Natural killer cell (primary cell): ENCODE results near the gene KCNE4. TPM values are rescaled to one million over a fixed set of nuclear protein-coding genes. Genes with fewer than 3 reads are reported as not detected.

Experiments
- ATAC-seq, 3 donors: fragments of 150-1000 bp in 2 of 3; fragments of 200-7000 bp in 1 of 3; cut with Tn5 transposase; 1 replicate in 1 of 3; 2 replicates in 2 of 3; pipeline ENCODE4 v1.10.0; 2021; ENCODE audit warnings: mild to moderate bottlenecking in 2 of 3, moderate library complexity in 2 of 3
- DNase-seq, 2 donors: peaks; one replicate each; pipeline versions ENCODE4 v3.0.0 to v3.0.0-alpha.2; 2013 to 2021; ENCODE audit warnings: mixed read lengths in 1 of 2
- H3K27ac ChIP-seq: one replicate; pipeline ENCODE4 v1.5.1; 2013; ENCODE audit warnings: mild to moderate bottlenecking, low read length
- H3K27me3 ChIP-seq: one replicate; pipeline ENCODE4 v1.6.1; 2013; ENCODE audit warnings: low read length; ENCODE audit not compliant: control insufficient read depth, insufficient read depth
- H3K36me3 ChIP-seq: one replicate; pipeline ENCODE4 v1.6.1; 2013; ENCODE audit warnings: low read length; ENCODE audit not compliant: control insufficient read depth, insufficient read depth
- H3K4me1 ChIP-seq: one replicate; pipeline ENCODE4 v1.6.1; 2013; ENCODE audit warnings: low read length; ENCODE audit not compliant: control insufficient read depth, insufficient read depth
- H3K4me3 ChIP-seq: one replicate; pipeline ENCODE4 v1.5.1; 2013; ENCODE audit warnings: low read length
- H3K9me3 ChIP-seq: one replicate; pipeline ENCODE4 v1.6.1; 2013; ENCODE audit warnings: low read length; ENCODE audit not compliant: control insufficient read depth, insufficient read depth
- H3K27ac Mint-ChIP-seq, 2 donors: one replicate each; pipeline ENCODE4 v1.8.0; 2022; ENCODE audit warnings: mild to moderate bottlenecking in 2 of 2, mixed read lengths in 2 of 2, moderate library complexity in 1 of 2
- H3K27me3 Mint-ChIP-seq, 2 donors: one replicate each; pipeline ENCODE4 v1.8.0; 2022; ENCODE audit warnings: low read depth in 2 of 2, mixed read lengths in 2 of 2
- H3K36me3 Mint-ChIP-seq: one replicate; pipeline ENCODE4 v1.8.0; 2022; ENCODE audit warnings: mixed read lengths
- H3K4me1 Mint-ChIP-seq, 2 donors: one replicate each; pipeline ENCODE4 v1.8.0; 2022; ENCODE audit warnings: mixed read lengths in 2 of 2
- H3K4me3 Mint-ChIP-seq: one replicate; pipeline ENCODE4 v1.8.0; 2022; ENCODE audit warnings: mild to moderate bottlenecking, moderate library complexity, mixed read lengths
- H3K9me3 Mint-ChIP-seq, 2 donors: one replicate each; pipeline ENCODE4 v1.8.0; 2022; ENCODE audit warnings: mixed read lengths in 2 of 2
- CTCF ChIP-seq: fragments of 200-600 bp; IDR thresholded peaks from one replicate; pipeline ENCODE4 v1.8.0; 2022; ENCODE audit warnings: antibody characterized with exemption
- WGBS: methylation state at CpG from one replicate; pipeline ENCODE4 v1.1.7; 2013; ENCODE audit warnings: missing lambda C conversion rate; ENCODE audit not compliant: insufficient coverage; 5-methylcytosine and 5-hydroxymethylcytosine counted together
- intact Hi-C: fragments of 100-400 bp; cut with micrococcal nuclease; formaldehyde crosslinking; loops from one replicate; pipeline ENCODE4 v1.14.2; 2022
- total RNA-seq, 4 donors: library from RNA; stranded (reverse); fragments of 120-200 nt in 1 of 4; gene quantifications; one replicate each; pipeline versions ENCODE4 v1.2.3 to v1.2.4, GENCODE V29; 2013 to 2022

KCNE4 gene
- total RNA-seq, 3 donors from 2014 or later (not counting 1 experiment from before 2014, with no cell fraction given) = not detected

GRCh38 chr2:223095207-223095606, 43.2 kb downstream of the KCNE4 start:
- Mint-ChIP-seq H3K36me3 (no peaks in the 10 kb centered on the region), H3K4me3 (no peak overlapping the region), H3K4me1 (no peaks in the 10 kb centered on the region), H3K9me3 (no peaks in the 10 kb centered on the region), H3K27ac (no peak overlapping the region), H3K27me3 (no peaks in the 10 kb centered on the region)
- no peaks in the 10 kb centered on the region for H3K4me1 ChIP-seq
- H3K27ac ChIP-seq = no peak overlapping the region
- no CpG with 5 or more reads among the region's 1 CpG for WGBS
- H3K27me3 ChIP-seq = no peaks in the 10 kb centered on the region
- intact Hi-C loops = no loop called here
- DNase-seq = no peak
- no peaks in the 10 kb centered on the region for H3K36me3 ChIP-seq
- no peaks in the 10 kb centered on the region for H3K9me3 ChIP-seq
- no peak for TF ChIP-seq CTCF
- H3K4me3 ChIP-seq = no peak overlapping the region
- no peak for ATAC-seq

GRCh38 chr2:223096235-223096970, 44.4 kb downstream of the KCNE4 start:
- H3K4me1 ChIP-seq = peaks cover 2% of the 10 kb centered on the region
- Mint-ChIP-seq H3K27me3 (no peaks in the 10 kb centered on the region), H3K4me1 (no peaks in the 10 kb centered on the region), H3K36me3 (no peaks in the 10 kb centered on the region), H3K4me3 (no peak overlapping the region), H3K27ac (no peak overlapping the region), H3K9me3 (no peaks in the 10 kb centered on the region)
- no peaks in the 10 kb centered on the region for H3K27me3 ChIP-seq
- ATAC-seq (no peak), DNase-seq (no peak)
- no peaks in the 10 kb centered on the region for H3K36me3 ChIP-seq
- H3K27ac ChIP-seq = no peak overlapping the region
- H3K9me3 ChIP-seq = no peaks in the 10 kb centered on the region
- WGBS = 75% methylated on average over 5 of the region's 5 CpGs
- TF ChIP-seq CTCF = no peak
- no peak overlapping the region for H3K4me3 ChIP-seq
- intact Hi-C loops = no loop called here

- H3K4me1 ChIP-seq = peaks cover 9% of the 10 kb centered on the region
- Mint-ChIP-seq H3K36me3 (no peaks in the 10 kb centered on the region), H3K4me3 (no peak overlapping the region), H3K27ac (no peak overlapping the region), H3K27me3 (no peaks in the 10 kb centered on the region), H3K9me3 (no peaks in the 10 kb centered on the region), H3K4me1 (no peaks in the 10 kb centered on the region)
- H3K36me3 ChIP-seq = no peaks in the 10 kb centered on the region
- ATAC-seq (no peak), DNase-seq (no peak)
- H3K27ac ChIP-seq = no peak overlapping the region
- 87% methylated on average over 5 of the region's 6 CpGs for WGBS
- TF ChIP-seq CTCF = no peak
- H3K4me3 ChIP-seq = no peak overlapping the region
- H3K9me3 ChIP-seq = no peaks in the 10 kb centered on the region
- H3K27me3 ChIP-seq = no peaks in the 10 kb centered on the region
- intact Hi-C loops = no loop called here
Observed at GRCh38 chr2:223097888-223098383, 45.9 kb downstream of the KCNE4 start.

- Mint-ChIP-seq H3K4me1 (no peaks in the 10 kb centered on the region), H3K27ac (no peak overlapping the region), H3K9me3 (no peaks in the 10 kb centered on the region), H3K4me3 (no peak overlapping the region), H3K36me3 (no peaks in the 10 kb centered on the region), H3K27me3 (no peaks in the 10 kb centered on the region)
- 74% methylated on average over 3 of the region's 3 CpGs for WGBS
- TF ChIP-seq CTCF = no peak
- no peak overlapping the region for H3K4me3 ChIP-seq
- no peaks in the 10 kb centered on the region for H3K9me3 ChIP-seq
- no peaks in the 10 kb centered on the region for H3K36me3 ChIP-seq
- ATAC-seq (no peak), DNase-seq (no peak)
- intact Hi-C loops = no loop called here
- H3K27me3 ChIP-seq = no peaks in the 10 kb centered on the region
- peaks cover 9% of the 10 kb centered on the region for H3K4me1 ChIP-seq
- no peak overlapping the region for H3K27ac ChIP-seq
Observed at GRCh38 chr2:223099561-223099960, 47.6 kb downstream of the KCNE4 start.
